SK-N-MC (cell line): ENCODE measurements around the gene CDH4.

Source experiments
- EZH2 ChIP-seq: fragments of 200-600 bp; sonication (generic); IDR thresholded peaks from one replicate; pipeline ENCODE4 v1.6.1; 2017; ENCODE audit warnings: antibody characterized with exemption
- POLR2AphosphoS5 ChIP-seq: IDR thresholded peaks from 2 replicates; pipeline ENCODE4 v1.6.1; 2012; ENCODE audit warnings: mild to moderate bottlenecking, low read depth, low read length, borderline replicate concordance

- TF ChIP-seq POLR2AphosphoS5 (no peak), EZH2 (no peak)
These were observed 628.6 kb downstream of the CDH4 start for GRCh38 chr20:61880706-61881105.
